Measurements from ENCODE around the gene MACC1.
"Not testable (repeated sequence)": the region's sequence is repeated elsewhere in the genome, so short reads cannot be mapped to it uniquely, and the experiment has no call there.

The MACC1 gene

GRCh38 chr7:20213378-20213777 is 3.8 kb downstream of the MACC1 start:
- Histone ChIP-seq H3K4me3 (ENCODE audit: low read depth, low read length) (no peak overlapping the region), H3K9me3 (ENCODE audit: control insufficient read depth, low read length) (no peaks in the 10 kb centered on the region), H3K36me3 (ENCODE audit: control insufficient read depth, insufficient read depth, low read length) (no peaks in the 10 kb centered on the region), H3K4me2 (ENCODE audit: low read length) (no peak overlapping the region), H3K4me1 (no peaks in the 10 kb centered on the region), H2AFZ (no peak overlapping the region), H3K27me3 (ENCODE audit: control insufficient read depth, insufficient read depth, low read length) (no peaks in the 10 kb centered on the region), H3K79me2 (no peaks in the 10 kb centered on the region), H3K9ac (no peak overlapping the region), H3K27ac (no peak overlapping the region)
- no peak for TF ChIP-seq CTCF (IDR thresholded peaks at IDR 0.05)

GRCh38 chr7:20211376-20211775 is 5.8 kb downstream of the MACC1 start:
- H3K4me3 ChIP-seq (ENCODE audit: low read depth, low read length), result no peak overlapping the region
- no peaks in the 10 kb centered on the region for H3K4me1 ChIP-seq
- H3K27me3 ChIP-seq (ENCODE audit: control insufficient read depth, insufficient read depth, low read length), result no peaks in the 10 kb centered on the region
- no peaks in the 10 kb centered on the region for H3K9me3 ChIP-seq (ENCODE audit: control insufficient read depth, low read length)
- no peak overlapping the region for H3K4me2 ChIP-seq (ENCODE audit: low read length)
- TF ChIP-seq CTCF (IDR thresholded peaks at IDR 0.05), result no peak
- H2AFZ ChIP-seq, result no peak overlapping the region
- H3K9ac ChIP-seq, result no peak overlapping the region
- H3K79me2 ChIP-seq, result no peaks in the 10 kb centered on the region
- H3K27ac ChIP-seq, result no peak overlapping the region
- no peaks in the 10 kb centered on the region for H3K36me3 ChIP-seq (ENCODE audit: control insufficient read depth, insufficient read depth, low read length)

GRCh38 chr7:20208651-20209307 is 8.4 kb downstream of the MACC1 start:
- H3K9ac ChIP-seq, result no peak overlapping the region
- no peaks in the 10 kb centered on the region for H3K27me3 ChIP-seq (ENCODE audit: control insufficient read depth, insufficient read depth, low read length)
- no peak for TF ChIP-seq CTCF (IDR thresholded peaks at IDR 0.05)
- no peaks in the 10 kb centered on the region for H3K9me3 ChIP-seq (ENCODE audit: control insufficient read depth, low read length)
- H3K4me3 ChIP-seq (ENCODE audit: low read depth, low read length), result no peak overlapping the region
- H3K36me3 ChIP-seq (ENCODE audit: control insufficient read depth, insufficient read depth, low read length), result no peaks in the 10 kb centered on the region
- no peaks in the 10 kb centered on the region for H3K4me1 ChIP-seq
- H3K27ac ChIP-seq, result no peak overlapping the region
- no peaks in the 10 kb centered on the region for H3K79me2 ChIP-seq
- H3K4me2 ChIP-seq (ENCODE audit: low read length), result no peak overlapping the region
- H2AFZ ChIP-seq, result no peak overlapping the region

- not testable (repeated sequence) for H3K9ac ChIP-seq; H3K79me2 ChIP-seq; H3K9me3 ChIP-seq (ENCODE audit: control insufficient read depth, low read length); H3K4me3 ChIP-seq (ENCODE audit: low read depth, low read length); H2AFZ ChIP-seq; H3K36me3 ChIP-seq (ENCODE audit: control insufficient read depth, insufficient read depth, low read length); H3K27ac ChIP-seq; H3K27me3 ChIP-seq (ENCODE audit: control insufficient read depth, insufficient read depth, low read length); H3K4me1 ChIP-seq; H3K4me2 ChIP-seq (ENCODE audit: low read length)
Observed at GRCh38 chr7:20207811-20208210, 9.4 kb downstream of the MACC1 start.

GRCh38 chr7:20206104-20206896 is 10.9 kb downstream of the MACC1 start:
- TF ChIP-seq CTCF (IDR thresholded peaks at IDR 0.05), result no peak
- H3K9ac ChIP-seq, result no peak overlapping the region
- H3K4me2 ChIP-seq (ENCODE audit: low read length), result no peak overlapping the region
- H3K9me3 ChIP-seq (ENCODE audit: control insufficient read depth, low read length), result no peaks in the 10 kb centered on the region
- H3K27ac ChIP-seq, result no peak overlapping the region
- H3K4me1 ChIP-seq, result no peaks in the 10 kb centered on the region
- no peaks in the 10 kb centered on the region for H3K36me3 ChIP-seq (ENCODE audit: control insufficient read depth, insufficient read depth, low read length)
- H3K79me2 ChIP-seq, result no peaks in the 10 kb centered on the region
- H3K27me3 ChIP-seq (ENCODE audit: control insufficient read depth, insufficient read depth, low read length), result no peaks in the 10 kb centered on the region
- no peak overlapping the region for H3K4me3 ChIP-seq (ENCODE audit: low read depth, low read length)
- no peak overlapping the region for H2AFZ ChIP-seq
